Measurements from ENCODE around the gene RSRC1.
"Not testable (repeated sequence)": the region's sequence is repeated elsewhere in the genome, so short reads cannot be mapped to it uniquely, and the experiment has no call there.

The RSRC1 gene

DNA sequence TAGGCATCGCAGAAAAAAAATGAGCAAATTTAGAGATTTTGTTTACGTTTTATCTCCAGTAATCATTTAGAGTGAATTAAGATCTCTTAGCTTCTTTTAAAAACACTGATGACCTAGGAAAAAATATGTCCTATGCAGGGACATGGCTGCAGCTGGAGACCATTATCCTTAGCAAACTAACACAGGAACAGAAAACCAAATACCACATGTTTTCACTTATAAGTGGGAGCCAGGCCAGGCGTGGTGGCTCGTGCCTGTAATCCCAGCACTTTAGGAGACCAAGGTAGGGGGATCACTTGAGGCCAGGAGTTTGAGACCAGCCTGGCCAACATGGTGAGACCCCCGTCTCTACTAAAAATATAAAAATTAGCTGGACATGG, 298.6 kb downstream of the RSRC1 start:
- not testable (repeated sequence) for DNase-seq

DNA sequence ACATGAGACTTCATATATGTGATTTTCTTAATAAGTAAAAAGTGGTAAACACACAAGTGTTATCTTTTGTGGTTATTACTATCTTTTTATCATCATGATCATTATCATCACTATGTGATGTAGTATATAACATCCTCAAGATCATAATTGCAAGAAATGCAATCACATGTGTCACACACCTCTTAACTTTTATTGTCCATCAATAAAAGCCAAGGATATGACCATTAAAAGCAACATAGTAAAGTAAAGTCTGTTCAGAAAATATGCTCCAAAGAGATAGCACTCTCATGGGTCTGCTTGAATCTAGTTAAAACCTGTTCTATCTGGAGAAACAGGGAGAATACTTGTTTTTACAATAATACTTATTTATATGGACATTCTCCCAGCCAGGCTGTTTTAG, 308.1 kb downstream of the RSRC1 start:
- DNase-seq = no peak

DNA sequence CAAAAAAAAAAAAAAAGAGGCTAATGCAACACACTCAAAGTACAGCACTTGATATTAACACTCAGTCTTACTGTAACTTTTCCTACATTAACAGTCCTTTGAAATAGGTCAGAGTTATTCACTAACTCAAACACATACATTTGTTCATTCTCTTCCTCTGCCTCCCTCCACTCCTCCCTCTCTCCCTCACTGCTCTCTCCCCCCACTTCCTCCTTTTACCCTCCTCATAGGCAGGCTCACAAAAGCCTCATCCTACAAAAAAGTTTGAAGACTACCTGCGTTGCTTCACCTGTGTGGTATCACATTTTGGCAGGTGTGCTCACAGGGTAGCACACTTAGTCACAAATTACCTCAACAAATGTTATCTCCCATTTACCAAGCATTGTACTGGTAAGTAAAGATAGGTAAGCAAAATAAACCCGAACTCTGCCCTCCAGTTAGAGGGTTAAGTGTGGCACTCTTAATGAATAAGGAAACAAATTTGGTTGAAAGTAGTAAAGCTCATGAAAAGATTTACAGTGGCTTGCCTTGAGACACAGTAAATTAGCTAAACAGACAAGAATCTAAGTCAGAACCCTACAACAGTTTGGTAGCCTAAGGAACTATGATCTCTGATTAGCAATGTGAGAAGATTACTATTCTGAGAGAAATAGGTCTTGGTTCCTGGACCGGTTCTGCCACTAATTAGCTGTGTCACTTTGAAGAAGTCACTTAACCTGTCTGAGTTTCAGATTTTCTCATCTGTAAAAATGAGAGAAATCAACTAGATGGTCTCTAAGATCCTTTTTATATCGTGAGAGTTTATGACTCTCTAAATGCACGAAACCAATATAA, 310.1 kb downstream of the RSRC1 start:
- no peak for DNase-seq

DNA sequence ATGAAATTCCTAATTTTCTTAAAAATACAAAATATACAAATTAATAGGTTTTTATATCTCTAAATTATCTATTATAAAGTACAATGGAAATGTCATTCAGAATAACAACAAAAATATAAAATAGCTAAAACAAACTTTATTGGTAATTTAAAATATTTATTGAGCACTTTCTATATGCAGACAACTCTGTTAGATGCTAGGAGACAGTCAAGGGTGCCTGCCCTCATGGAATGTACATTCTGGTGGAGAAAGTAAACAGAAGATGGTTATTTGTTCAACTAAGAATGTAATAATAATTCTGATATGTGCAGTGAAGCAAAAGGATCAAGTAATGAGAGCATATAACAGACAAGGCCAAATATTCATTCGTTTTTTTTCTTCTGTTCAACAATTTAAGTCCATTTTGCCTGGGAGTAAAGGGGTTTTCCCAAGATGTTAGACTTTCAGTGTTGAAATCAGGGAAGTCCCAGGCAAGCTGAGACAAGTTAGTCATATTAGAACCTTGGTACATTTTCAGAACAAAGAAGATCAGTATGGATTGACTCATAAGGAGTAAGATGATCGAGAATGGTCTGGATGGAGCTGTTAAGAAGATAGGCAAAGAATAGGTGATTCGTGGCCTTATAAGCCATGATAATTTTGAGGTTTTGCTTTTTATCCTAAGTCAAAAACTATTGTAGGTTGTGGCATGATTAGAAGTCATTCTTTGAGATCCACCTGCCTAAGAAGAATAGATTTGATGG, 310.9 kb downstream of the RSRC1 start:
- peak in 1 of 5 experiments; percentile 58 for DNase-seq

DNA sequence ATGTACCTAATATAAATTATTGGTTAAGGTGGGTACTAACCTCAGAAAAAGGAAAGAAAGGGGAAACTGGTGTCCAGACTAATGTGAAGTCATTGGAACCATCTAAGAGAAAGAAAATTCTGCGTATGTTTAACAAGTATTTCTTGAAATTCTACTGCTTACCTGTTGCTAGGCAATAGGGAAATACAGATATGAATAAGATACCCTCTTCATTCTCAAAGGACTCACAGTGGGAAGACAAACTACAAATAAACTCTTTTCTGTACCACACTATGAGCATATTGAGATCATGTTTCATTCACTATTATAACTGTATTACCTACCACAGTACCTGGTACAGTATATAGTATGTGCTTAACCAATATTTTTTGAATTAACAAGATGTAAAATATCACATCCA, 320.6 kb downstream of the RSRC1 start:
- no peak for DNase-seq

DNA sequence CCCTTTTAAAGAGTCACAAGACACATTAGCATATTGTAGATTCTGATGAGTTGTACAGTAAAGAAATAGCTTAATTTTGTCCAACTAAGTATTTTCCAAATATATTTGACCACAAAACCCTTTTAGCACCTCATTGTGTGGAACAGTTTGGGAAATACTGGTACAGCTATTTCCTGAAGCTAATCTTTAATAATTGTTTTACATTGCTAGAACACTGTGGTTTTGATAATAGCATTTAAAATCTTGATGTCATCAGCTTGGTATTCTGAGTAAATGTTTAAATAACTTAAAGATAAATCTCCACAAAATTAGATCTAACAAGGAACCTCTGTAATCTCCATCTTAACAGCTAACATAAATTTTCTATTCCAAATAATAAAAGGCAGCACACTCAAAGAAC, 321.1 kb downstream of the RSRC1 start:
- no peak for DNase-seq

DNA sequence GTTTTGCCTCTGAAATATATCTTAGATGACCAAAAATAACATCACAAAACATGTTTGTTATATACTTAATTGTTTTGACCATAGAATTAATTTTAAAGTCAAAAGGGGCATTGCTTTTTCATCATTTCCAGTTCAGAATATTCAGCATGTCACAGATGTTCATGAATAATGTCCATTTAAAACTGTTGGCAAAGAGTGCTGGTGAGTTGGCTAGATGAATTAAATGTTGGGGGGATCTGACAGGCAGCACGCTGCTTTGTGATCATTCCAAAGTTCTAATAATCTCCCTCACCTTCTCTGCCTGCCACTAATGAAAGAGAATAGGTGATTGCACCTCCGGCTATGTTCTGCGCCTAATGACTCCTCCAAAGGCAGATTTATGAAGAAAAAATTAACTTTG, 321.9 kb downstream of the RSRC1 start:
- no peak for DNase-seq

DNA sequence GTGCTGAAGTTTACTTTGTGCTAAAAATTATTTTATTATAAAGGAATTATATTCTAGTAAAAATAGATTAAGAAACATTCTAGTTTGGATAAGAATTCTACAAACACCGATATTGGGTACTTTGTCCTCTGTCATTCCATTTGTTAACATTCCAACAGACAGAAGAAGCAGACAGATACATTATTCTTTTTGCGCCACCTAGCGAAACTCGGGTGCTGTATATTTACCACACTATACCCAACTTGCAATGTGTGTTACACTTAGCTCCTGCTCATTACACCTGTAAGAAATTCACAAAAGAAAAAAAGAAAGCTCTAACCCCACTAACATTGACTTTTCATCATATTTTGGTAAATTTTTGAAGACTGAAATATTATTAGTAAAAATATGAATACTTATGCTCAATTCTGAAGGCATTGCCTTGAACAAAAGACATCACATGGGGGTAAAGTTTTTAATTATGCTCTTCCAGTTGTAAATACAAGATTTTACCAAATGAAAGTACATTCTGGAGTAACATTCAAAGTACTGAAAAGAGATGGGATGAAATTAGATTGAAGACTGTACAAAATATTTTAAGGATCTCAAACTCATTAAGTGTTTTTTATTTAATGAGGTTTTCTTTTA, 324.6 kb downstream of the RSRC1 start:
- peak in 1 of 5 experiments; percentile 49 for DNase-seq

DNA sequence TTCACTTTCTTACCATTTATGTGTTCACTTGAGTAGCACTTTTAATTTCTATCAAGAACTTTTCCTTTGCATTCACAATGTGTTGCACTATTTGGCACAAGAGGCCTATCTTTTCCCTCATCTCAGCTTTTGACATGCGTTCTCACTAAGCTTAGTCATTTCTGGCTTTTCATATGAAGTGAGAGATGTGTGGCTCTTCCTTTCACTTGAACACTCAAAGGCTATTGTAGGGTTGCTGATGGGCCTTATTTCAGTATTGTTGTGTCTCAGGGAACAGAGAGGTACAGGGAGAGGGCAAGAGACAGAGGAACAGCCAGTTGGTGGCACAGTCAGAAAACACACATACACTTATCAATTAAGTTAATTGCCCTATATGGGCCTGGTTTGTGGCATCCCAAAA, 333.7 kb downstream of the RSRC1 start:
- peak in 1 of 5 experiments; percentile 94 for DNase-seq

DNA sequence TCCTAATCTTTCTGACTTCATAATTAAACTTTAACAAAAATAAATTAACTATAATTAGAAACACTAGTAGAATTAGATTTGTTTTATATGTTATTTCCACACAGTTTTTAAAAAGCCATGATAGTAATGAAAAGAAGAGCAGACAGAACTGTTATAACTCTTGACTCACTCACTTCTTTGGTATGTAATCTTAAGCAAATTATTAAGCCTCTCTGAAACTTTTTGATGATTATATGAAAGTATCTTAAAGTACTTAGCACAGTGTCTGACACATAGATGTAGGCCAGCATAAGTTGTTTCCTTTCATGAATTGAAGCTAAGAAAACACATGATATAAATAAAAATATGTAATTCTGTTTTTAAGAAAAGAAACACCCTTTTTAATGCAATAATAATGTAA, 337.5 kb downstream of the RSRC1 start:
- no peak for DNase-seq

DNA sequence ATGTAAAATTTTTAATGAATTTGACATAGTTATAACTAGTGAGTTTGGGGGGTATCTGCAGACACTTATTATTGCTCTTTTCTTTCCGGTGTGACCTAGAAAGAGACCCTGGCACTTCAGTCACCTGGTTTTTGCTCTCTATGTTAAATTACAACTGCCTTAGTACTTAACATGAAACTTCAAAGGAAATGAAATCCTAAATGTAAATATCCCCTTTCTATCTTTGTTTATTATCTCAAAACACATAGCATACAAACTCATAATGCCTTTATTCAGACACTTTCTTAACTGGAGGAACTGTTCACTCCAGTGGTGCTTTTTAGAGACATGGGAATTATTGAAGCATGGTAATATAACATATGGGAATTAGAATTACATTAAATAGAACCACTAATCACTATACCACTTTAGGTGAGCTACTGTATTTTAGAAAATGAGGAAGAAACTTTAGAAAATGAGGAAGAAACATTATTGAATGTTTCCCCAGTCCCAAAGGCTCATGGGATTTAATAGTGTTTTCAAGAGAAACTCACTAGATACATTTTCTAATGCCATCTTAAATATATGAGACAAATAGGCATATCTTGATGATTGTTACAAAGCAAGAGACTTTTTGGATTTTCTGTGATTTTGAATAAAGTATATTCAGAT, 341.6 kb downstream of the RSRC1 start:
- DNase-seq = no peak

DNA sequence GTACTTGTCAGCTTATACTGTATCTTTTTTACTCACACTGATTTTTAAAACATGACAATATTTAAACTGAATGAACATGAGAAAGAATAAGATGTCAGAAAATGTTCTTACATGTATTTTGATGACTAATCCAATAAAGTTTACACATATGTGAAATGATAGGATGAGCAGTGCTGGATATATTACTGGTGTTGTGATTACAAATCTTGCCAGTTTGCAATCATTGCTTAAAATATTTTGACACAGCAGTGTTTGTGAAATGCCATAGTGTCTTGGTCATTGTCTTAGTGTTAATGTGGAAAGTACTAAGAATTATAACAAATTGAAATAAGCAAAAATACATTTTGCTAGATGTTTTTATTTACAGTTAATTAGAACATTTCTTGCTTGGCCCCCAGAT, 342.4 kb downstream of the RSRC1 start:
- no peak for DNase-seq

DNA sequence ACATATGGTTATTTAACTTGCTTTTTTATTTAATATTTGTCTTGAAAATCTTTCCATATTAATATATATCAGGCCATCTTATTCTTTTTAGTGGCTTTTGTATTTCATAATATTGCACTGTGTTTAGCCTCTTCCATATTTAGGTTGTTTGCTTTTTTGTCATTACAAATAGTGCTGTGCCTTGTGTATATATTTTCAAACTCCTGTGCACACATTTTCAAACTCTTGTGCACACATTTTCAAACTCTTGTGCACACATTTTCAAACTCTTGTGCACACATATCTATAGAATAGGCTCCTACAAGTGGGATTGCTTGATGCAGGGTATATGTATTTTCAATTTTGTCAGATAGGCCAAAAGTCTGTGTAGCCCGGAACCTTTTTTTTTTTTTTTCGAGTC, 343.1 kb downstream of the RSRC1 start:
- no peak for DNase-seq

DNA sequence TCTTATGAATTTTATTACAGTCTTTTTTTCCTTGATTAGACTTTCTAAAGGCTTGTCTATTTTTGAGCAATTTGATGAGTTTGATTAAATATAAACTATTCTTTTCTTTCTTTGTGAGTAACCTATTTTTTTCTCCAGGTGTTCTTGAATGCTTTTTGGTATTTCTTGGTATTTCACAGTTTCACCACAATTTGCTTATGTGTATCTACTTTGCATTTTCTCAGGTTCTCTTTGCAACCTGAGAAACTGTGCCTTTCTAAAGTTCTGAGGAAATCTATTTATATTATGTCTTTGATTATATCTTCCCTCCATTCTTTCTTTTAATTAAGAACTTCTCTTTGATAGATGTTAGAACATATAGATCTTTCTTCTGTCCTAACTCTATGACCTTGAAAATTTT, 344.0 kb downstream of the RSRC1 start:
- DNase-seq = peak in 1 of 5 experiments; percentile 49

DNA sequence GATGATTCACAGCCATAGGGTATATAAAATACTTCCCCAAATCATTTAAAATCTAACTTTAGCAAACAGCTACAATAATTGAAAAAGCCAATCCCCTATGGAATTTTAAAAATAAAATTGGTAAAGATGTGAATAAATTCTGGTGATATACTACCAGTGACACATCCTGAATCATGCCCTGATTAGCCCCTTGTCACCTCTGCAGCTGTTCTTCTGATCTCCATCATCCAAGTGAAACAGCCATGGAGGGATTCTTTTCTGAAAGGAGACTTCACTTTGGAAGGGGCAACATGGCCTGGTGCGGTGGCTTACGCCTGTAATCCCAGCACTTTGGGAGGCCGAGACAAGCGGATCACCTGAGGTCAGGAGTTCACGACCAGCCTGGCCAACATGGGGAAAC, 345.5 kb downstream of the RSRC1 start:
- DNase-seq = no peak

DNA sequence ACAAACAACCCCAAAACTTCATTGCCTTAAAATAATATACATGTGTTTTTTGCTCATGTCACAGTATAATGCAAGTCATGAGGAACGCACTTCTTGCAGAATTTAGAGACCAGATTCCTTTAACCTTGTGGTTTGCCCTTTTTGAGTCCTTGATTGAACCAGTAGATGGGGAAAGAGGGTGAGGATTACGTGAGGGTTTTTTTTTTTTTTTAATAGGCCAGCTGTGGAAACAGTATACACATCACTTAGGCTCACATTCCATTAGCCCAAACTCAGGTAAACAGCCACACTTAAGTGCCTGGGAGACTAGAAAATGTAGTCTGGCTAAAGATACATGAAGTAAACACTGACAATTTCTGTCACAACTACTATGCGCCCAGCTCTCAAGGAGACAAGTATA, 346.2 kb downstream of the RSRC1 start:
- DNase-seq = no peak

DNA sequence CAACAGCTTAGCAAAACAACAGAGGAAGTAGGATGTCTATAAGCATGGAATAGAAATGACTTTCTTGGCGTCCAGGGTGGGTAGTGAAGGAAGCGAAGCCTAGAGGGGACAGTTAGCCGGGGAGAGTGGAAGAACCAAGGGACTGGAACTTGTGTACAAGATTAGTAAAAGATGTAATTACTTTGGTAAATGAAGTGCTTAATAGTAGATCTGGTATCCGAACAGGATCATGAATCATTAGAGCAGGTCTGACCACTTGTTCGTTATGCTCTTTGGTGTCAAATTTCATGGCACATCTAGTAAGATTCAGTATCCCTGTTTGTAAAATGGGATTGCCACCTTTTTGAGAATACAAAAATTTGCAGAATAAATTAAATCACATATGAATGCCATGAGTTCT, 348.6 kb downstream of the RSRC1 start:
- DNase-seq = no peak

DNA sequence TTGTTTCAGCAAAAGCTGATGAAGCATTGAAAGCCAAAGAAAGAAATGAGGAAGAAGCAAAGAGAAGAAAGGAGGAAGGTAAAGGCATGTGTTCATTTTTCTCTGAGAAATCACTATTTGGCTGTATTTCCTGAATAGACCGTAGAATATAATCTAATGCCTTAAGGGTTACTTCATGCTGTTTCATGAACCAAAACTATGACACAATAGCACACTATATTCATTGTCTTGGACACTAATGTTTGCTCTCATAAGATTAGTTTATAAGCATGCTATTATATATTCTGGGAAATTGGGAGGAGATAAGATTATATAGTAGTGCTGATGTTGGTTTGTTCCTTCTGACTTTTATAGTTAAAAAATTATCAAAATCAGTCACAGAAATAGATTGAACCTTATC, 351.0 kb downstream of the RSRC1 start:
- no peak for DNase-seq

DNA sequence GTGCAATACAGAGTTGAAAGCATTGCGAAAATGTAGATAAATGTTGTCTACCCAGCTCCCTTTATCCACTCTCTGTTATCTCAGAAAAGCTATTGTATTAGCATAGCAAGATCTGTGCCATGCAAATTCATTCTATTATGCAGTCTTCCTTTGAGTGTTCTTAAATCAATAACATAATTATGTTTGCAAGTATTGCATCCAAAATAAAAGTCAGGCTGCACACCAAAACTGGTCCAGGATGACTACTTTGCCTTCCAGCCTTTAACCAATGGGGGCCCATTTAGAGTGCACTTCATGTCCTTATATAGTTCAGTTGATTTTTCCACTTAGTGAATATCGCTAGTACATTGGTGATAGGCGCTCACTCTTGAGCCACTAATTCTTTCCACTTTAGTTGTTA, 353.7 kb downstream of the RSRC1 start:
- no peak for DNase-seq

DNA sequence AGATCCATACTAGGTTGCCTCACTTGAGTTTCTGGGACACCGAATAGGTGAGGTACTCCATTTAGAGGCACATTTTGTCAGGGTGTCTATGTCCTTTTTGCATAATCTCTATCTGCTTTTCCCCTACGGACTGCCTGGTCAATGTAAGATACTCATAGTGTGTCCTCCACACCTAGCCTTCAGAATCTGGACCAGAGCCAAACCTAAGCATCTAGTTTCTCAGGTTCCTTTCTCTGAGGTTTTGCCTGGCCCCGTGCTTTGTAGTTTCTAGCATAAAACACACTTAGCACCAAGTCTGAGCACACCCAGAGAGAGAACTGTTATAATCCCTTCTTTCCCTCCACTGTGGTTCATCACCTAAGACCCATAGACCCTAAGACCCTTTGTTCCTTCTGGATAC, 355.2 kb downstream of the RSRC1 start:
- no peak for DNase-seq

DNA sequence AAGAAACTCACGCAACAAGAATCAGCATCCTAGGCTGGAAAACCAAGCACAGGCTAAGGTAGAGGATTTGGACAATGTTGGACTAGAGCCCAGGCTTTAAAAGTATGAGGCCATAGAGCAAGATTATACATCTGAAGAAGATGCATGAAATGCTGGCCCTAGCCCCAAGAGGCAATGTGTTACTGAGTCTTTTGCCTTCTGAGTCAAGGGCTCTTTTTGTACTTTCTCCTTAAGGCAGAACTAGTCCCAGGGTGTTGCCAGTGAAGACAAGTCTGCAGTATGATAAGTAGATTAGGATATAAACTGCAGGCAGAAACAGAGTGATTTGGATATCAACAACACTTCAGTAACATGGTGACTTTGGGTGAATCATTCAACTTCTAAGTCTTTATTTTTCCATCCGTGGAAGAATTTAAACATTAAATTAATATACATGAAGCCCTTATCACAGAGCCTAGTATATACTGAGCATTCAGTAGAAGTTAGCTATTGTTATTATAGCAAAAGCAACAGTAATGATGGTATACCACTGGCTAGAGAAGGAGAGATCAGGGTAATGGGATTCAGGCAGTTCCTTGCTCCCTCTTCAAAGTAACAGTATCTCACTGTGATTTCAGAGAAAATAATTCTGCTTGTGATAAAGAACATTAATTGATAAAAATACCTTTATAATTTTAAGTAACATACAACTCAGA, 361.2 kb downstream of the RSRC1 start:
- no peak for DNase-seq

DNA sequence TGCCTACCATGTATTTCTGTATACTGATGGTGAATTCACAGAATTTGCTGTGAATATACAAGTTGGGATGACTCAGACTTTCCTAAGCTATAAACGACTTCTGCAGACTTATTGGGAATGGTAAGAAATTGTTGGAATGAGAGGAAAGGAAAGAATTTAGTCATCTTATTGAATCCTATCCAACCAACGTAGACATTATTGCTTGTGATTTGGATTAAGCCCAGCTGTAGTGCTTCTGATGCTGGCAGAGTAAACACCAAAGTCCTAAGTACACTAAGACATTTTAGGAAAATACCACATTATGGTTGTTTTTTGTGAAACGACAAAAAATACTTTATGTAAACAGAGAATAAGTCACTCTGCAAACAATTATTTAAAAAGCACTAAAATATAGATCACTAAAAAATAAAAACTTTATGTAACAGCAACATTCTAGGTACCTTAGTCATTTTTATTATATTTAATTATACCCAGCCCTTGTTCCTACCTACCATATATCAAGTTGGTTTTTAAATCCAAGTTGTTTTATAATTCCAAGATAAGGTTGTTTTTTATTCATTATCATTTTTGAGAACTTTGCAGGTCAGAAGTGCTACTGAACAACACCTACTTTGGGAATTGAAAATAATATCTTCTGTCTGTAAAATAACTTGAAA, 361.9 kb downstream of the RSRC1 start:
- DNase-seq = no peak

Measured in T-helper 2 cell (primary cell).